B cell (primary cell): ENCODE data around the gene CXXC4. TPM values are rescaled to one million over a fixed set of nuclear protein-coding genes. Genes with fewer than 3 reads are reported as not detected.

Source experiments
- ATAC-seq: fragments of 200-7000 bp; cut with Tn5 transposase; one replicate; pipeline ENCODE4 v1.10.0; 2021; ENCODE audit warnings: low read depth, mild to moderate bottlenecking, moderate number of reproducible peaks, moderate library complexity
- CTCF ChIA-PET: fragments of 350-600 bp; sonication (Branson Sonifier 250); formaldehyde crosslinking; loops from one replicate; lab custom pipeline; 2021; ENCODE audit warnings: antibody characterized with exemption, inconsistent platforms; lab: Charles Lee
- POLR2A ChIA-PET: fragments of 350-600 bp; sonication (Branson Sonifier 250); formaldehyde crosslinking; loops from one replicate; lab custom pipeline; 2021; ENCODE audit warnings: antibody characterized with exemption; lab: Charles Lee
- DNase-seq: peaks from one replicate; pipeline ENCODE4 v3.0.0; 2013
- H2AFZ ChIP-seq: 2 replicates; pipeline ENCODE4 v1.6.1; 2012; ENCODE audit warnings: mild to moderate bottlenecking, low read depth, low read length; ENCODE audit not compliant: insufficient read depth, poor library complexity, severe bottlenecking
- H3K27ac ChIP-seq, 2 donors: 1 replicate in 1 of 2; 2 replicates in 1 of 2; pipeline ENCODE4 v1.5.1; 2012 to 2013; ENCODE audit warnings: low read length in 2 of 2, mild to moderate bottlenecking in 2 of 2, moderate library complexity in 1 of 2
- H3K27me3 ChIP-seq, 4 experiments: fragments of 200-600 bp in 1 of 4; sonication (generic) in 1 of 4; replicated peaks in 1 of 4; 1 replicate in 2 of 4; 2 replicates in 2 of 4; pipeline versions ENCODE4 v1.6.1 to v1.7.0; 2013 to 2016; ENCODE audit warnings: low read length in 3 of 4, mild to moderate bottlenecking in 2 of 4, mixed read lengths in 1 of 4, moderate library complexity in 1 of 4; ENCODE audit not compliant: insufficient read depth in 4 of 4, control insufficient read depth in 3 of 4; ENCODE audit errors: control extremely low read depth in 1 of 4
- H3K36me3 ChIP-seq, 2 experiments: replicated peaks in 1 of 2; 1 replicate in 1 of 2; 2 replicates in 1 of 2; pipeline versions ENCODE4 v1.6.1 to v1.7.1; 2013; ENCODE audit warnings: low read length in 1 of 2; ENCODE audit not compliant: insufficient read depth in 2 of 2, control insufficient read depth in 1 of 2; ENCODE audit errors: control extremely low read depth in 1 of 2, extremely low read depth in 1 of 2
- H3K4me1 ChIP-seq, 2 donors: fragments of 200-600 bp in 1 of 2; sonication (generic) in 1 of 2; 1 replicate in 1 of 2; 2 replicates in 1 of 2; pipeline versions ENCODE4 v1.5.1 to v1.6.1; 2013 to 2017; ENCODE audit warnings: low read length in 2 of 2; ENCODE audit not compliant: control insufficient read depth in 2 of 2, insufficient read depth in 2 of 2
- H3K4me2 ChIP-seq: replicated peaks from 2 replicates; pipeline ENCODE3; 2012; ENCODE audit warnings: mild to moderate bottlenecking, low read depth, low read length; ENCODE audit not compliant: poor library complexity, severe bottlenecking
- H3K4me3 ChIP-seq, 5 experiments: fragments of 200-600 bp in 1 of 5; sonication (generic) in 1 of 5; 1 replicate in 3 of 5; 2 replicates in 2 of 5; pipeline versions ENCODE4 v1.5.1 to v1.7.0; 2011 to 2016; ENCODE audit warnings: low read length in 4 of 5, mild to moderate bottlenecking in 4 of 5, low read depth in 2 of 5, control low read depth in 1 of 5, moderate library complexity in 1 of 5; ENCODE audit not compliant: insufficient read depth in 1 of 5; ENCODE audit errors: control extremely low read depth in 1 of 5, extremely low read depth in 1 of 5
- H3K79me2 ChIP-seq: fragments of 200-600 bp; sonication (generic); one replicate; pipeline ENCODE4 v1.6.0; 2016; ENCODE audit warnings: low read length; ENCODE audit not compliant: control insufficient read depth, insufficient read depth
- H3K9ac ChIP-seq: fragments of 200-600 bp; sonication (generic); 2 replicates; pipeline ENCODE4 v1.6.1; 2017; ENCODE audit warnings: mild to moderate bottlenecking, low read length, moderate library complexity
- H3K9me3 ChIP-seq, 3 donors: one replicate each; pipeline versions ENCODE4 v1.6.1 to v1.7.1; 2013; ENCODE audit warnings: low read length in 2 of 3; ENCODE audit not compliant: control insufficient read depth in 2 of 3, insufficient read depth in 1 of 3; ENCODE audit errors: control extremely low read depth in 1 of 3
- H4K20me1 ChIP-seq: 2 replicates; pipeline ENCODE4 v1.6.0; 2012; ENCODE audit warnings: mild to moderate bottlenecking, low read length; ENCODE audit not compliant: insufficient read depth, control insufficient read depth, poor library complexity, severe bottlenecking
- H3K27ac Mint-ChIP-seq: one replicate; pipeline ENCODE4 v1.8.0; 2021; ENCODE audit warnings: mixed read lengths
- H3K27me3 Mint-ChIP-seq: one replicate; pipeline ENCODE4 v1.8.0; 2021; ENCODE audit warnings: mixed read lengths
- H3K4me1 Mint-ChIP-seq: one replicate; pipeline ENCODE4 v1.8.0; 2021; ENCODE audit warnings: mixed read lengths
- H3K4me3 Mint-ChIP-seq: one replicate; pipeline ENCODE4 v1.8.0; 2021; ENCODE audit warnings: mixed read lengths
- H3K9me3 Mint-ChIP-seq: one replicate; pipeline ENCODE4 v1.8.0; 2022; ENCODE audit warnings: mixed read lengths; ENCODE audit not compliant: insufficient read depth
- CTCF ChIP-seq: fragments of 200-600 bp; IDR thresholded peaks from one replicate; pipeline ENCODE4 v1.8.0; 2022; ENCODE audit warnings: antibody characterized with exemption, mild to moderate bottlenecking
- EZH2 ChIP-seq: IDR thresholded peaks from 2 replicates; pipeline ENCODE4 v1.6.1; 2012; ENCODE audit warnings: borderline replicate concordance, low read depth, mild to moderate bottlenecking, moderate library complexity, low read length; ENCODE audit not compliant: insufficient read depth, poor library complexity, severe bottlenecking
- WGBS: methylation state at CpG from one replicate; pipeline ENCODE4 v1.1.5; 2013; ENCODE audit warnings: missing lambda C conversion rate; ENCODE audit not compliant: insufficient coverage; 5-methylcytosine and 5-hydroxymethylcytosine counted together
- intact Hi-C: fragments of 100-400 bp; cut with micrococcal nuclease; formaldehyde crosslinking; loops from one replicate; pipeline ENCODE4 v1.10.0; 2022
- polyA plus RNA-seq: library from polyadenylated mRNA; depleted of rRNA; stranded (reverse); fragments of >200 nt; gene quantifications from 2 replicates; pipeline ENCODE4 v1.2.3, GENCODE V29; 2012
- total RNA-seq, 2 donors: library from RNA; stranded (reverse); fragments of 120-200 nt in 1 of 2; gene quantifications; 1 replicate in 1 of 2; 2 replicates in 1 of 2; pipeline versions ENCODE4 v1.2.3 to v1.2.4, GENCODE V29; 2013 to 2022

The CXXC4 gene
- total and polyA plus RNA-seq, 2 donors (not counting 1 experiment from before 2014, with no cell fraction given): not detected

GRCh38 chr4:104490770-104491480 is 3.8 kb downstream of the CXXC4 start:
- peak overlapping the region; percentile 34 for H3K27ac Mint-ChIP-seq
- H3K27me3 Mint-ChIP-seq: peaks cover 69% of the 10 kb centered on the region
- under 1% methylated on average over 30 of the region's 55 CpGs for WGBS
- TF ChIP-seq CTCF: no peak
- no peak for TF ChIP-seq EZH2
- DNase-seq: peak; percentile 38
- H3K4me1 ChIP-seq: peaks cover 27 to 28% of the 10 kb centered on the region in 2 donors
- peaks cover 24% of the 10 kb centered on the region for H3K4me1 Mint-ChIP-seq
- peak overlapping the region in 4 of 5 experiments; percentile 33 to 63 (median 44) for H3K4me3 ChIP-seq
- H3K27me3 ChIP-seq: peaks cover 0 to 36% (median 32%) of the 10 kb centered on the region in 4 experiments
- no peaks in the 10 kb centered on the region for H3K36me3 ChIP-seq
- peak overlapping the region; percentile 83 for H3K4me3 Mint-ChIP-seq
- peaks cover 0 to 9% (median 3%) of the 10 kb centered on the region in 3 donors for H3K9me3 ChIP-seq
- H4K20me1 ChIP-seq: no peaks in the 10 kb centered on the region
- H3K9me3 Mint-ChIP-seq: no peaks in the 10 kb centered on the region
- CTCF ChIA-PET: interaction anchor here (0.7 kb wide), 1 partner anchor 984 kb away, joined by 3 read pairs; no protein-coding TSS in a partner anchor
- peak overlapping the region; percentile 64 for H3K9ac ChIP-seq
- no peaks in the 10 kb centered on the region for H3K79me2 ChIP-seq
- POLR2A ChIA-PET: no interaction called here
- intact Hi-C loops: no loop called here
- peak overlapping the region; percentile 72 for H2AFZ ChIP-seq
- H3K27ac ChIP-seq: no peak overlapping the region
- H3K4me2 ChIP-seq: peak overlapping the region; percentile 79
- peak; percentile 12 for ATAC-seq
